LNCaP clone FGC (cell line): Measurements from ENCODE around the gene B4GALT5.

Experiments
- DNase-seq: peaks from one replicate; pipeline ENCODE4 v3.0.0-alpha.2; 2011; ENCODE audit warnings: low read depth
- H3K4me3 ChIP-seq: 2 replicates; pipeline ENCODE4 v1.5.1; 2011; ENCODE audit warnings: mild to moderate bottlenecking, low read depth, low read length, control low read depth
- TF ChIP-seq, protein P1 (sequence below): IDR thresholded peaks from 2 replicates; pipeline ENCODE4 v1.5.1; 2012; ENCODE audit warnings: mild to moderate bottlenecking; ENCODE audit not compliant: control insufficient read depth, insufficient read depth; ENCODE audit errors: extremely low read depth

Gene B4GALT5

DNA sequence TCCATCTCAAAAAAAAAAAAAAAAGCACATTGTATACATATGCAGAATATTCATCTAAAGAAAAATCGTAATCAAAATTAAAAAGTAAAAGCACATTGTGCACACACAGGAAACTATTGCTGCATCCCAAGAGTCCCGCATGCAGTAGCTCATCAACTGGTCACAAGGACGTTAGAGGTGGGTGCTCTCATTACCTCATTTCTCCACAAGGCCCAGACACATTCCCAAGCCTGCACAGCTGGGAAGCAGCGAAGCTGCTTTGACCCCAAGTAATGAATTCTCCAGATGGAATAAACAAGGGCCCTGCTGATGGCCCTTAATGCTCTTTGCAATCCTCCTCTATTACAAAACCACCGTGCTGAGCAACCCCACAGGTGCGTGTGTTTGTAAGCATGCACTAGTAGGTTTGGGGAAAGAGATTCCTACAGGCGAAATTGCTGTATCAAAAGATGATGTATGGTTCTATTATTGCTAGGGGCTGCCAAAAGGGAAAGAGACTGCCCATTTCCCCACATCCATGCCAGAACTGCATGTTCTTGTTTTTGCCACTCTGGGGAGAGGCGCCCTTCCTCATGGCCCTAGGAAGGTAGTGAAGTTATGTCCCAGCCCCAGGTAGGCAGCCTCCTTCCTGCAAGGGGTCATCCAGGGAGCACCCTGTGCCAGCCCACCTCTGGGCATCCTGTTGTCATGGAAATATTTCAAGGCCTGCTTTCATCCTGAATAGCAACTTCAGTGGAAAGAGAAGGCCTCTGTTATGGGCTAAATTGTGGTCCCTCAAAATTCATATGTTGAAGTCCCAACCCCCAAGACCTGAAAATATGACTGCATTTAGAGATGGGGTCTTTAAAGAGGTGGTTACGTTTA lies 111.1 kb downstream of the B4GALT5 start:
- TF ChIP-seq, protein P1, sequence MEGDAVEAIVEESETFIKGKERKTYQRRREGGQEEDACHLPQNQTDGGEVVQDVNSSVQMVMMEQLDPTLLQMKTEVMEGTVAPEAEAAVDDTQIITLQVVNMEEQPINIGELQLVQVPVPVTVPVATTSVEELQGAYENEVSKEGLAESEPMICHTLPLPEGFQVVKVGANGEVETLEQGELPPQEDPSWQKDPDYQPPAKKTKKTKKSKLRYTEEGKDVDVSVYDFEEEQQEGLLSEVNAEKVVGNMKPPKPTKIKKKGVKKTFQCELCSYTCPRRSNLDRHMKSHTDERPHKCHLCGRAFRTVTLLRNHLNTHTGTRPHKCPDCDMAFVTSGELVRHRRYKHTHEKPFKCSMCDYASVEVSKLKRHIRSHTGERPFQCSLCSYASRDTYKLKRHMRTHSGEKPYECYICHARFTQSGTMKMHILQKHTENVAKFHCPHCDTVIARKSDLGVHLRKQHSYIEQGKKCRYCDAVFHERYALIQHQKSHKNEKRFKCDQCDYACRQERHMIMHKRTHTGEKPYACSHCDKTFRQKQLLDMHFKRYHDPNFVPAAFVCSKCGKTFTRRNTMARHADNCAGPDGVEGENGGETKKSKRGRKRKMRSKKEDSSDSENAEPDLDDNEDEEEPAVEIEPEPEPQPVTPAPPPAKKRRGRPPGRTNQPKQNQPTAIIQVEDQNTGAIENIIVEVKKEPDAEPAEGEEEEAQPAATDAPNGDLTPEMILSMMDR: no peak
- no peak for DNase-seq
- H3K4me3 ChIP-seq: no peak overlapping the region

DNA sequence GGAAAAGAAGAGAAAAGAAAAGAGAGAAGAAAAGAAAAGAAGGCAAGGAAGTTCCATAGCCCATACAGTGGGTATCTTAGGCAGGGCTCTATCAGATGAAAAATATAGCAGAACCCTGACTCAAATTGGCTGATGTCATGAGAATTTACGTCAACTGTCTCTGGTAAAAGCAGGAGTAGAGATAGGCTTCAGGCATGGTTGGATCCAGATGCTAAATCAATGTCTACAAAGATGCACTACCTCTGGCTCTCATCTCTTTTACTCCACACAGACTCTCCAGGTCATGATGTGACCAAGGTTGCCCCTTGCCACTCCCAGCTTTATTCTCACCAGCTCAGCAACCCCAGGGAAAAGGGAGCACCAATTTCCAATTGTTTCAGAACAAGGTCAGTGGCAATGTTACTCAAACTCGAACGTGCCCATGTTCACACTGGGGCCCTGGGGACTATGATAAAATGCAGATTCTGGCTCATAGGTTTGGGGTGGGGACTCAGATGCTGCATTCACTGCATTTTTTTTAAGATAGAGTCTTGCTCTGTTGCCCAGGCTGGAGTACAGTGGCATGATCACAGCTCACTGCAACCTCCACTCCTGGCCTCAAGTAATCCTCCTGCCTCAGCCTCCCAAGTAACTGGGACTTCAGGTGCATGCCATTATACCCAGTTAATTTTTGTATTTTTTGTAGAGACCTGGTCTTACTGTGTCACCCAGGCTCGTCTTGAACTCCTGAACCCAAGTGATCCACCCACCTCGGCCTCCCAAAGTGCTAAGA lies 112.3 kb downstream of the B4GALT5 start:
- no peak overlapping the region for H3K4me3 ChIP-seq
- no peak for DNase-seq
- TF ChIP-seq, protein P1: no peak

DNA sequence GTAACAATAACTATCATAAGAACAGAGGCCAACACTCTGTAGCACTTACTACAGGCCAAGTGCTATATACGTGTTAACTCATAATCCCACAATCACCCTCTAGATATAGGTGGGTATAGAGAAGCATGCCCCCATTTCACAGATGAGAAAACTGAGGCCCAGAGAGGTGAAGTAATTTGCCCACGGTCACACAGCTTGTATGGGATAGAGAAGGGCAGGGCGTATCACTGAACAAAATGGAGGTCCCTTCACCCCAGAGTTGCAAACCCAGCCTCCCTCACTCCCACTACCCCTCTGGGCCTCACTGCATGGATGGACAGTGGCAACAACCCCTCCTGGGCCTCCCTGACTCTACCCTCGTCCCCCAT lies 113.9 kb downstream of the B4GALT5 start:
- TF ChIP-seq, protein P1: no peak
- DNase-seq: no peak
- no peak overlapping the region for H3K4me3 ChIP-seq

DNA sequence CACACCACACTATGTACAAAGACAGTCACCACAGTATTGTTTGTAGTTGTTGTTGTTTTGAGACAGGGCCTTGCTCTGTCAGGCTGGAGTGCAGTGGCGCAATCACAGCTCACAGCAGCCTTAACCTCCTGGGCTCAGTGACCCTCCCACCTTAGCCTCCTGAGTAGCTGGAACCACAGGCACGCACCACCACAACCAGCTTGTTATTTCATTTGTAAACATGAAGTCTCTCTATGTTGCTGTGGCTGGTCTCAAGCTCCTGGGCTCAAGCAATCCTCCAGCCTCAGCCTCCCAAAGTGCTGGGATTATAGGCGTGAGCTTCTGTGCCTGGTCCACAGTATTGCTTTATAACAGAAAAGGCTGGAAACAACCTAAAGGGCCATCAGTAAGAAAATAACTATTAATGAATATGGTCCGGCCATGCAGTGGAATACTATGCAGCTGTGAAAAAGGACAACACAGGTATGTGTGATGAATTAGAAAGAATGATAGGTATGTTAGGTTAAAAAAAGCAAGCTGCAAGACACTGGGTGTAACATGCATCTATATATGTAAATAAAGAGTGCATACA lies 115.8 kb downstream of the B4GALT5 start:
- H3K4me3 ChIP-seq: no peak overlapping the region
- TF ChIP-seq, protein P1: no peak
- no peak for DNase-seq

DNA sequence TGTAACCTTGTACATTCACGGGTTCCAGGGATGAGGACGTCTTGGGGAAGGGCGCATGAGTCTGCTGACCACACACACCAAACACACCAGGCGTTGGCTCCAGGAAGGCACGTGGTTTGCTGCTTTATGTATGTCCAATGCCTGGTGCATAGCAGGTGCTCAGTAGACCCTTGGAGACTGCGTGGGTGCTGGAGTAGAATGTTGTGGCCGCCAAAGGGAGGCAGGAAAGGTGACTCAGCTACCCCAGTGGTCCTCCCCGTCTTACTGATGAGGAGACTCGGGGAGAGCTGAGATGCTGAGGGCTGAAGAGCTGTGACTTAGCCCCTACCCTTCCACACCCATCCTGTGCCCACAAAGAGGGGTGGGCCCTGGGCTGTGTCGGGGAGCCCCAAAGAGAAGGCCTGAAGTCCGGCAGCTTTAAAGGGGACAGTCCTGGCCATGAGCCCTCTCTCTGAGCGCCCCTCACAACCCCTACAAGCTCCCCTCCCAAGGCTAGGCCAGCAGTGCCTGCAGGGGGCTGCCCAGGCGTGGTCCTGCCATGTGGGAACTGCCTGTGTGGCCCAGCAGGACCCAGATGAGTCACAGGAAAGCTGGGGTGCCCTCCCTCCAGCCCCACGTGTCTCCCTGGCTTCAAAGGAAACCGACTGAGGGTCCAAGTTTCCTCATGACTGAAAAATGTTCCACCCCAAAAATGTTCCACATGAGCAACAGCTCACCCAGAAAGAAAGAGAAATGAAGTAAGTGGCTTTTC lies 117.7 kb downstream of the B4GALT5 start:
- H3K4me3 ChIP-seq: no peak overlapping the region
- TF ChIP-seq, protein P1: no peak
- no peak for DNase-seq

DNA sequence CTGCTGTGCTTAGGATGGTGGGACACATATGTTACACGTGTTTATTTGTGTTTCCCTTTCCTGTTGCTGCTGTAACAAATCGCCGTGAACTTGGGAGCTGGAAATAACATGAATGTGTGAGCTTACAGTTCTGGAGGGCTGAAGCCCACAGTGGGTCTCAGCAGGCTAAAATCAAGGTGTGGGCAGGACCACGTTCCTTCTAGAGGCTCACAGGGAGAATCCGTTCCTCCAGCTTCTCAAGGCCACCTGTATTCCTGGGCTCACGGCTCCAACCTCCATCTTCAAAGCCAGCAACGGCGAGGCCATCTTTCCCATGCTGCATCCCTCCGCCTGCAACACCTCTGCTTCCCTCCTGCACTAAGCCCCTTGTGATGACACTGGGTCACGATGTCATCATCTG lies 118.3 kb downstream of the B4GALT5 start:
- no peak overlapping the region for H3K4me3 ChIP-seq
- no peak for DNase-seq
- TF ChIP-seq, protein P1: no peak
